Measurements from ENCODE around the gene M1AP. TPM values are rescaled to one million over a fixed set of nuclear protein-coding genes. Genes with fewer than 3 reads are reported as not detected.

The M1AP gene
- total and polyA plus RNA-seq, 3 donors from 2014 or later: 11.7 to 21.4 (median 14.0) TPM

DNA sequence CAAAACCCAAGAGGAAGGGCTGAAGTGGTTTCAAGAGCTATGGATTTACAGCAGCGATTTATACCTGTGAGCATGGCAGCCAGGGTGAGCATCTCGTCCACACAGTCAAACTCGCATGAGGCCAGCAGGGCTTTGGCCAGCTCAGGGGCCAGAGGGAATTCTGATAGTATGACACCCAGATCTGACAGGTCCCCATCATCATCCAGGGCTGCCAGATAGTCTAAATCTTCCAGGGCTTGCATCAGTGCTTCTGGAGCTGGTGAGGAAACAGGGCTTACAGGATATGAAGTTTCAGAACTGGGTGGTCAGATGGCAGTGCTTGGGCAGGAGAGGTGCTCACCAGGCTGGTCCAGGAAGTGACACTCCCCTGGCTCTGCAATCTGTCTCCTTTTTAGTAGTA, 125.6 kb downstream of the M1AP start:
- Histone ChIP-seq H3K27me3 (no peaks in the 10 kb centered on the region), H3K4me3 (no peak overlapping the region), H3K27ac (no peak overlapping the region), H3K9me3 (no peaks in the 10 kb centered on the region), H3K4me1 (no peaks in the 10 kb centered on the region), H3K36me3 (ENCODE audit: low read depth, missing control alignments) (no peaks in the 10 kb centered on the region)
- WGBS, 2 donors: 70 to 79% methylated on average over 3 of the region's 3 CpGs
- DNase-seq: no peak
- TF ChIP-seq, protein P1, sequence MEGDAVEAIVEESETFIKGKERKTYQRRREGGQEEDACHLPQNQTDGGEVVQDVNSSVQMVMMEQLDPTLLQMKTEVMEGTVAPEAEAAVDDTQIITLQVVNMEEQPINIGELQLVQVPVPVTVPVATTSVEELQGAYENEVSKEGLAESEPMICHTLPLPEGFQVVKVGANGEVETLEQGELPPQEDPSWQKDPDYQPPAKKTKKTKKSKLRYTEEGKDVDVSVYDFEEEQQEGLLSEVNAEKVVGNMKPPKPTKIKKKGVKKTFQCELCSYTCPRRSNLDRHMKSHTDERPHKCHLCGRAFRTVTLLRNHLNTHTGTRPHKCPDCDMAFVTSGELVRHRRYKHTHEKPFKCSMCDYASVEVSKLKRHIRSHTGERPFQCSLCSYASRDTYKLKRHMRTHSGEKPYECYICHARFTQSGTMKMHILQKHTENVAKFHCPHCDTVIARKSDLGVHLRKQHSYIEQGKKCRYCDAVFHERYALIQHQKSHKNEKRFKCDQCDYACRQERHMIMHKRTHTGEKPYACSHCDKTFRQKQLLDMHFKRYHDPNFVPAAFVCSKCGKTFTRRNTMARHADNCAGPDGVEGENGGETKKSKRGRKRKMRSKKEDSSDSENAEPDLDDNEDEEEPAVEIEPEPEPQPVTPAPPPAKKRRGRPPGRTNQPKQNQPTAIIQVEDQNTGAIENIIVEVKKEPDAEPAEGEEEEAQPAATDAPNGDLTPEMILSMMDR (IDR thresholded peaks at IDR 0.05): no peak
- no peak for TF ChIP-seq POLR2A (IDR thresholded peaks at IDR 0.05)
- intact Hi-C loops (cut with DNase I; ENCODE audit: low total_unique reads): no loop called here

DNA sequence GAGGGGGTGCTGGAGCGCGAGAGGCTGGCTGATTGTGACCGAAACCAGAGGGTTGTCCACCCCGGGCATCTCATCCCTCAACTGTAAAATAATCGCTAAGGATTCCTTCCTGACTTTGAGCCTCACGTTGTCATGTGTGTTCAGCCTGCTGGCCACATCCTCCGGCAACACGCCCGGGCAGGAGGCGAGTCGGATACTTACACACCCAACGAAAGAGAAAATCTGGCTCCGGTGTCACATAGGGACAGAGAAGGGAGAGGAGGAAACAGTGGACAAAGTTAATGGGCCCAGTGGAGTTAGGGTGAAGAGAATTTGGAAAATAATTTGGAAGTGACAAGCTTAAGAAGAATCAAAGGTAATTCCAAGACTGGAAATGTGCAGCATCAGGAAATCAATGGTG, 131.5 kb downstream of the M1AP start:
- Histone ChIP-seq H3K27ac (no peak overlapping the region), H3K4me1 (peaks cover 5% of the 10 kb centered on the region), H3K27me3 (no peaks in the 10 kb centered on the region), H3K9me3 (no peaks in the 10 kb centered on the region), H3K36me3 (ENCODE audit: low read depth, missing control alignments) (no peaks in the 10 kb centered on the region), H3K4me3 (peak overlapping the region in 1 of 2 donors; percentile 60)
- intact Hi-C loops (cut with DNase I; ENCODE audit: low total_unique reads): no loop called here
- no peak for DNase-seq
- no peak for TF ChIP-seq POLR2A (IDR thresholded peaks at IDR 0.05)
- TF ChIP-seq, protein P1 (IDR thresholded peaks at IDR 0.05): no peak
- 42 to 65% methylated on average over 11 to 13 of the region's 13 CpGs for WGBS, 2 donors

GRCh38 chr2:74515981-74516633, 132.0 kb downstream of the M1AP start:
- Histone ChIP-seq H3K27ac (peak overlapping the region in 1 of 2 donors; percentile 24), H3K4me1 (peaks cover 5% of the 10 kb centered on the region), H3K9me3 (no peaks in the 10 kb centered on the region), H3K36me3 (ENCODE audit: low read depth, missing control alignments) (no peaks in the 10 kb centered on the region), H3K4me3 (peak overlapping the region; percentile 51 to 60), H3K27me3 (no peaks in the 10 kb centered on the region)
- TF ChIP-seq POLR2A (IDR thresholded peaks at IDR 0.05): no peak
- TF ChIP-seq, protein P1 (IDR thresholded peaks at IDR 0.05): no peak
- intact Hi-C loops (cut with DNase I; ENCODE audit: low total_unique reads): no loop called here
- peak; percentile 89 for DNase-seq
- WGBS, 2 donors: 2% methylated on average over 27 to 66 of the region's 72 CpGs

DNA sequence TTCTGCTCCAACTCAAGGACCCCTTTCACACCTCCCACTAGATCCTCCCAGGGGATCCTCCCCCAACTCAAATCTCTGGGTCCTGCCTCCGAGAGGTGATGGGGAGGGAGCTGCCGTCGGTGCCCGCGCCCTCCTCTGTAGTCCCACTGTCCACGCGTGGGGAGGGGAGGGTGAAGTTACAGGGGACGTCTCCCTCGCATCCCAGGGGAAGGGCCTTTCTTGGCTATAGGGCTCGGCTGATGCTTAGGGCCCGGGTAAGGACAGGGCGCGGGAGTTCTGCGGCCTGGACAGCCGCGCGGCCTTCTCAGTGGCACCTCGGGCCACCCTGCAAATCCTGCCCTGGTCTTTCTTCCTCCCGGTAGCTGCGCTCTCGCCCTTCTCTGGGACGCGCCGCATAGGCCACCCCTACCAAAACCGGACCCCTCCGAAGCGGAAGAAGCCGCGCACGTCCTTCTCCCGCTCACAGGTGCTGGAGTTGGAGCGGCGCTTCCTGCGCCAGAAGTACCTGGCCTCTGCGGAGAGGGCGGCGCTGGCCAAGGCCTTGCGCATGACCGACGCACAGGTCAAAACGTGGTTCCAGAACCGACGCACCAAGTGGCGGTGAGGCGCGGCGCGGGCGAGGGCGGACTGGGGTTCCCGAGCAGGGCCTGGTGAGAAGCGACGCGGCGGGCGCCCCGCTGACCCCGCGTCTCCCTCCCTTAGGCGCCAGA, 132.7 kb downstream of the M1AP start:
- WGBS, 2 donors: 4 to 9% methylated on average over 9 to 60 of the region's 60 CpGs
- H3K27ac ChIP-seq: peak overlapping the region in 1 of 2 donors; percentile 24
- no peaks in the 10 kb centered on the region for H3K27me3 ChIP-seq
- H3K4me3 ChIP-seq: peak overlapping the region; percentile 51 to 60
- no peak for DNase-seq
- TF ChIP-seq, protein P1 (IDR thresholded peaks at IDR 0.05): no peak
- TF ChIP-seq POLR2A (IDR thresholded peaks at IDR 0.05): no peak
- peaks cover 5% of the 10 kb centered on the region for H3K4me1 ChIP-seq
- no peaks in the 10 kb centered on the region for H3K36me3 ChIP-seq (ENCODE audit: low read depth, missing control alignments)
- no peaks in the 10 kb centered on the region for H3K9me3 ChIP-seq
- intact Hi-C loops (cut with DNase I; ENCODE audit: low total_unique reads): no loop called here
